Activated naive CD8-positive, alpha-beta T cell treated with anti-CD3 and anti-CD28 coated beads, Interleukin-2, amount 50 U/mL, for 16 hours (primary cell): ENCODE data around the gene MAST1.
"Not testable (repeated sequence)": the region's sequence is repeated elsewhere in the genome, so short reads cannot be mapped to it uniquely, and the experiment has no call there.

Experiments
- DNase-seq: peaks from one replicate; pipeline ENCODE4 v3.0.0-alpha.2; 2020; ENCODE audit warnings: low read depth, low spot score

MAST1 gene

GRCh38 chr19:12840091-12841079 lies 2.1 kb downstream of the MAST1 start:
- DNase-seq: no peak

DNA sequence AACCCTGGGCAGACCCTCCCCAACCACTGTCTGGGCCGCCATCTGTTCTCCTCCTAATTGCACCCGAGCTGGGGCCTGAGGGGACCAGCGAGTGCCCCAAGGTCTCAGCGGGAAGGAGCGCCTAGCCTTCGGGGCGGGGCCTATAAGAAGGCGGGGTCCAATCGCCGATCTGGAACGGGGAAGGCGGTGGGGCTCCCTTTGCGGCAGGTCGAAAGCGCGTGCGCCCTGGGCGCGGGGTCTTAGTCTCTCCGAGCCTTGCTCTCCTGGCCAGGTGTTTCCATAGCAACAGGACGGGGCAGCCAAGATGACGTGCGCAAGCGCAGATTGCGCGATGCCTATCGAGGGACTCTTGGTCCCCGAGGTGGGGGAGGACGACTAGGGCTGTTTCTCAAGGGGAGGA lies 2.8 kb downstream of the MAST1 start:
- DNase-seq: no peak

DNA sequence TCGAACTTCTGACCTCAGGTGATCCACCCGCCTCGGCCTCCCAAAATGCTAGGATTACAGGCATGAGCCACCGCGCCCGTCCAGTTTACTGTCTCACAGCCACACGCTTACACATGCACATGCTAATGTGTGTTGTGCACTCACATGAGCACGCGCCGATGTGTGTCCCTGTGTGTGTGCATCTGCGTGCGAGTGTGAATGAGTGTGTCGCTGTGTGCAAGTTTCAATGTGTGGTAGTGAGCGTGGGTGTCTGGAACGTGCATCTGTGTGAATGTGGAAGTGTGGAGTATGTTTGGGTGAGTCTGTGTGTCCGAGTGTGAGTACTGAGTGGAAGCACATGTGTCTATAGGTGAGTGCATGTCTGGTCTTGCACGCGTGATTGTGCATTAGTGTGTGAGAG lies 4.2 kb downstream of the MAST1 start:
- DNase-seq: no peak

GRCh38 chr19:12843328-12843727 lies 5.0 kb downstream of the MAST1 start:
- DNase-seq: no peak

- no peak for DNase-seq
Observed at GRCh38 chr19:12843999-12844732, 5.9 kb downstream of the MAST1 start.

DNA sequence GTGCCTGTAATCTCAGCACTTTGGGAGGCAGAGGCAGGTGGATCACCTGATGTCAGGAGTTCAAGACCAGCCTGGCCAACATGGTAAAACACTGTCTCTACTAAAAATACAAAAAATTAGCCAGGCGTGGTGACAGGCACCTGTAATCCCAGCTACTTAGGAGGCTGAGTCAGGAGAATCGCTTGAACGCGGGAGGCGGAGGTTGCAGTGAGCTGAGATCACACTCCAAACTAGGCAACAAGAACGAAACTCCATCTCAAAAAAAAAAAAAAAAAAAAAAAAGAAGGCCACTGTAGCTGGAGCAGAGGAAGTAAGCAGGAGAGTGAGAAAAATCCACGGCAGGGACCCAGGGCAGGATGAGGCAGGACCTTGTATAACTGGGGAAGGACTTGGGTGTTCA lies 8.3 kb downstream of the MAST1 start:
- DNase-seq: not testable (repeated sequence)

GRCh38 chr19:12847159-12848139 lies 9.1 kb downstream of the MAST1 start:
- peak; percentile 69 for DNase-seq

DNA sequence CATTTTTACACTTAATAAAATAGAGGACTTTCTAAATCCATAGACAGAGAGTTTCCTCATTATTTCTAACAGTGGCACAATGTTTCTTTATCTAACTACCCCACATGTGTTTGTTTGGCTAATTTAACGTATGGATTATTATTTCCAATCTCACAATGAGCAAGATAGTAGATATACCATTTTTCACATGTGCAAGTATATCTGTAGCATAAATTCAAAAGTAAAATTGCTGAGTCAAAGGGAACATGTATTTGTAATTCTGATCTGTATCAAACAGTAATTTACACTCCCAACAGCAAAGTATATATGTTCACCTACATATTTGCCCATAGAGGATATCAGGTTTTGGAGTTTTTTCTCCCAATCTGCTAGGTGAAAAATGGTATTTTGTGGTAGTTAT lies 18.3 kb downstream of the MAST1 start:
- no peak for DNase-seq

- no peak for DNase-seq
Observed at GRCh38 chr19:12858041-12858928, 20.0 kb downstream of the MAST1 start.

- no peak for DNase-seq
Observed at GRCh38 chr19:12859546-12859945, 21.2 kb downstream of the MAST1 start.

GRCh38 chr19:12864143-12864542 lies 25.8 kb downstream of the MAST1 start:
- no peak for DNase-seq

GRCh38 chr19:12864721-12865715 lies 26.7 kb downstream of the MAST1 start:
- DNase-seq: no peak

DNA sequence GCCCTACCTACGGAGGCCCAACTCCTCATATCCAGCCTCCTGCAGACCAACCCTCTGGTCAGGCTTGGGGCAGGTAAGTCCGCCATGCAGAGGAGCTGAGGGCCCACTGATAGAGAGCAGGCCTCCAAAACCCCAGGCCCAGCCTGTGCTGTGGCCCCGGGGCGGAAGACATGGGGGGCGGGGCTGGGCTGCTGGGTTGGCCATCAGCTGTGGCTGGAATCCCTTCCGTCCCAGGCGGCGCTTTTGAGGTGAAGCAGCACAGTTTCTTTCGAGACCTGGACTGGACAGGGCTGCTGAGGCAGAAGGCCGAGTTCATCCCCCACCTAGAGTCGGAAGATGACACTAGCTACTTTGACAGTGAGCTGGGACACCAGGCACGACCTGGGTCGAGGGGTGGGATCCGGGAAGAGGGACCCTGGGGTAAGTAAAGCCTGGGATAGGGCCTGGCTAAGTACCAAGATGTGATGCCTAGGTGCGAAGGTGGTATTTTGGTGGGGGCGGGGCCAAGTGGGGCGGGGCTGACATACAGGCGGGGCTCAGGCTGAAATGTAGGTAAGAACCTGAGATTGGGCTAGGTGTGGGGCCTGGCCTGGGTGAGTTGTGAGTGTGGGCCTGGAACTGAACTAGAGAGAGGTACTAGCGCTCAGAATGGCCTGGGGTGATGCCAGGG lies 27.6 kb downstream of the MAST1 start:
- DNase-seq: no peak

GRCh38 chr19:12866416-12867119 lies 28.3 kb downstream of the MAST1 start:
- DNase-seq: no peak

DNA sequence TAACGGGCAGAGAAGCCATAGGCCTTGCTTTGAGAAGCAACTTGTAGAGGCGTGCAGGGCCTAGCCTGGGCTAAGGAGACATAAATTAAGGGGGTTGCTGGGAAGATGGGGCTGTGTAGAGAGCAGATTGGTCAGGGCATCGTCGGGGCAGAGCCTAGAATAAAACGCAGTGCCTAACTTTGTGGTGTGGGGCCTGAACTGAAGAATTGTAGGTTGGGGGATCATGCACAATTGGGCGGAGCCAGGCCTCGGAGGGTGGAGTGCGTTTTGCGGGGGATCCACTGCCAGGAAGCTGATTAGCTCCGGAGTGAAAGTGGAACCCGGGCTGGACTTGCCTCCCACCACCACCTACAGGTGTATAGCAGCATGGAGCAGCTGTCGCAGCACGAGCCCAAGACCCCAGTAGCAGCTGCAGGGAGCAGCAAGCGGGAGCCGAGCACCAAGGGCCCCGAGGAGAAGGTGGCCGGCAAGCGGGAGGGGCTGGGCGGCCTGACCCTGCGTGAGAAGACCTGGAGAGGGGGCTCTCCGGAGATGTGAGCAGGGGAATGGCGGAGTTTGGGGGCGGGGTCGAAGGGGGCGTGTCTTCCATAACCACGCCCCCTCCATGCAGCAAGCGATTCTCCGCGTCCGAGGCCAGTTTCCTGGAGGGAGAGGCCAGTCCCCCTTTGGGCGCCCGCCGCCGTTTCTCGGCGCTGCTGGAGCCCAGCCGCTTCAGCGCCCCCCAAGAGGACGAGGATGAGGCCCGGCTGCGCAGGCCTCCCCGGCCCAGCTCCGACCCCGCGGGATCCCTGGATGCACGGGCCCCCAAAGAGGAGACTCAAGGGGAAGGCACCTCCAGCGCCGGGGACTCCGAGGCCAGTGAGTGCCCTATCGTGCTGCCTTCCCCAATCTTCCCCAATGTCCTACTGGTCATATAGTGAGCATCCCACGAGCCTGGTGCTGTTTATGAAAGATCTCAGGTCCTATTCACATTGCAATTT lies 29.1 kb downstream of the MAST1 start:
- DNase-seq: peak; percentile 45

DNA sequence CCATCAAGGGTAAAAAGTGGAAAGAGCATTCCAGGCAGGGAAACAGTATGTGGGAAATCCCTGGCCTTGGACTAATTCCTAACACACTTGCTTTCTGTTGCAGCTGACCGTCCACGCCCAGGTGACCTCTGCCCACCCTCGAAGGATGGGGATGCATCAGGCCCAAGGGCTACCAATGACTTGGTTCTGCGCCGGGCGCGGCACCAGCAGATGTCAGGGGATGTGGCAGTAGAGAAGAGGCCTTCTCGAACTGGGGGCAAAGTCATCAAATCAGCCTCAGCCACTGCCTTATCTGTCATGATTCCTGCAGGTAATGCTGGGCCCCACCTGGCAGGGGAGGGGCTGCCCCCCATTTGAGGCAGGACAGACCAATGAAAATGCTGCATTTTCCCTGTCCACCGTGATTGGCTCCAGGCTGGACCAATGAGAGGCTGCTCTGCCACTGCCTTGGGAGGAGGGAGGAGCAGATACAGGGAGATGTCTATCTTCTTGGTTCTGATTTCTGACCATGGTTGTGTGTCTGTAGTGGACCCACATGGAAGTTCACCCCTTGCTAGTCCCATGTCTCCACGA lies 30.3 kb downstream of the MAST1 start:
- DNase-seq: no peak
